A204.1 (cell line): ENCODE results near the gene C1orf21.

Source experiments
- FAIRE-seq: peaks from 2 replicates; lab custom pipeline; 2012; peaks lifted over from hg19 to GRCh38; lab: Jason Lieb, UNC

The C1orf21 gene

DNA sequence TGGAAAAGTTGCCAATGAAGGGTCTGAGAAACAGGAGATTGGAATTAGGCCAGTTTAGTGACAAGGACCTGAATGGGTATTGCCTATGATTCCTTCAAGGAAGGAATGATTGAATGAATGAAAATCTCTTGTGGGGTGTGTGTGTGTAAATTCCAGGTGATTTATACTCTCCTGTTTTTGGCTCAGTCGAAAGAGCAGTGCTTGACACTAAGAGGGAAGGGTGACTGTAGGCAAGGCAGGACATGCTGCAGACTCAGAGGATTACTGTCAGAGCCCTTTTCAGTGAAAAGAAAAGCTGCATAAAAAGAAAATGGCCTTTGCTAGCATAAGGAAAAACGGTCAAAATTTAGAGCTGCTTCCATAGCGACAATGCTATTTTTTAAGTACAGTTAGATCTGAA is 30.1 kb downstream of the C1orf21 start:
- no peak for FAIRE-seq

DNA sequence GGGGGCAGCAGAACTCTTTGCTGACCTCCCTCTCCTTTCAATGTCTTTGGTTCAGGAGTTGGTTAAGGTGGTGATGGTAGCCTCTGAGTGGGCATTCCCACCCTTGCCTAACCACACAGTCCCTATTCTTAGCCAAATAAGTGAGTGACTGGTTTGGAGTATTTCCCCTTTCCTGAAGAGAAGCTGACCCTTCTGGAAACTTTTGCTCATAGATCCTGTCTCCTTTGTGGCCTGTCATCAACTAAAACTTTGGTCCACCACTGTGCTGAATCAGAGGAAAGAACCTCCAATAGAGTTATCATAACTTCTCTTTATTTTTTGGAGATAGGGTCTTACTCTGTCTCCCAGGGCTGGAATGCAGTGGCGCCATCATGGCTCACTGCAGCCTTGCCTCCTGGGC is 31.1 kb downstream of the C1orf21 start:
- FAIRE-seq, result no peak

DNA sequence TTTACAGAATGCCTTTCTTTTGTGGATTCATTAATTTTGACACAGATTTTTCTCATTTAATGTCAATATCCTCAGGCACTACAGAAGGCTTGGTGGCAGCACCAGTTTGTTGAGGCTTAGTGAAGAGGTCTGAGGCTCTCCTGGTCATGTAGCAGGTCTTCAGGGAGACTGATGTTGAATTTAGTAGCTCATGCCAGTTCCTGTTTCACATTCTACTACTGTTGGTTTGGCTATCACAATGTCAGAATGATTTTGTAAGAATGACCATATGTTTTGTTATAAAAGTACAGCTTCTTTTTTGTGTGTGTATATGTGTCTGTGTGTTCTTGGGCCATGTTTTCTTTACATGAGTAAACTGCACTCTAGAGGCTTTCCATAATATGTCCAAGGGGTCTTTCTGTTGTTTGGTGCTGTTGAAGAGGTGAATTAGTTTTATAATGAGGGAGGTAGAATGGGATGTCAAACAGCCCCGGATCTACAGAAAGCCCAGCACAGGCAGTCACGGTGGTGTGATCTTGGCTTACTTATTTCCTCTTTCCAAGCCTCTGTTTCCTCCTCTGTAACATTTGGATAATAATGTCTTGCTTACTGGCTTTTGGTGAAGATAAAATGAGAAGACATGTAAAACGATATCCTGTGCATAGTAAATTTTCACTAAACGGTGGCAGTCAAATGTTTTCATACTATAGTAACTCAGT is 32.0 kb downstream of the C1orf21 start:
- FAIRE-seq, result no peak

DNA sequence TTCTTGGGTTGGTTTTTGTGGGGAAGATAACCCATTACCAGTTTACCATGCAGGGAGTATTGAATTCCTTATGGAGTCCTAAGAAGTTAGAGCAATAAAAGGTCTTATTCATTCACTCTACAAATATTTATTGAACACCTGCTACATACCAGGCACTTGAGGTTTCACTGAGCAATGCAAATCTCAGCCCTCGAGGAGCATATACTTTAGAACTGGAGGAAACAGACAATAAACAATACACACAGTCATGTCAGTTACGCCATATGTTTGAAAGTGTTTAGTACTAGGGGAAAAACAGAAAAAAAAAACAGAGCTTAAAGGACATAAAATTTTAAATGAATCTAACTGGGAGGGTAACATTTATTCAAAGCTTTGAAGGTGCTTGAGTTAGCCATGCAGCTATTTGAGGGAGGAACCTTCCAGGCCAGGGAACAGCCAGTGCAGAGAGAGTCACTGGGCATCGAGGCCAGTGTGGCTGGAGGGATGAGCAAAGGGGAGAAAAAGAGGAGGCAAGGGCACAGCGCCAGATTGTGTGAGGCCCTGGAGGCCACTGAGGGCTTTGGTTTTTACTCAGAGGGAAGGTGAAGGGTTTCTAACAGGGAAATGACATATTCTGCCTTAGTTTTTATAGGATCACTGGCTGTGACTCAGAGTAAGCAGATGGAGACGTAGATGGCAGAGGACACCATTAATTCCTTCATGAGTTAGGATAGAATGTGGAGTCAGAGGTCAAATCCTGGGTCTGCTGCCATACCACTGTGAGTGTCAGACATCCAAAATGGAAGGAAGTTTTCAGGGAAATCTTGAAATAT is 32.7 kb downstream of the C1orf21 start:
- FAIRE-seq, result no peak

- FAIRE-seq, result no peak
Measured at GRCh38 chr1:184422490-184423233, 35.8 kb downstream of the C1orf21 start.

DNA sequence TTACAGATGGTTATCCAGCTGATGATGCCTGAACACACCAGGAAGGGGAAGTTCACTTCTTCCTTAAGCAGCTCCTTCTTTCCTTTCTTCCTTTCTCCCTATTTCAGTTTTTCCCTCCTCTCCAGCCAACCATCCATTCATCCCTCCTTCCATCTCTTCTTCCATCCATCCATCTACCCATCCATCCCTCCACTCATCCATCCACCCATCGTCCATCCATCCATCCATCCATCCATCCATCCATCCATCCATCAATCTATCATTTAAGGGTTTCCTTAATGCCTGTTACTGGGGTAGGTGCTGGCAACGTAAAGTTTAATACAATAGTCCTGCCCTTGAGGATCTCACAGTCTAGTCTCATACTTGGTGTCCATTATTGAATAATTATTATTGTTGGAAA is 36.8 kb downstream of the C1orf21 start:
- FAIRE-seq, result no peak

DNA sequence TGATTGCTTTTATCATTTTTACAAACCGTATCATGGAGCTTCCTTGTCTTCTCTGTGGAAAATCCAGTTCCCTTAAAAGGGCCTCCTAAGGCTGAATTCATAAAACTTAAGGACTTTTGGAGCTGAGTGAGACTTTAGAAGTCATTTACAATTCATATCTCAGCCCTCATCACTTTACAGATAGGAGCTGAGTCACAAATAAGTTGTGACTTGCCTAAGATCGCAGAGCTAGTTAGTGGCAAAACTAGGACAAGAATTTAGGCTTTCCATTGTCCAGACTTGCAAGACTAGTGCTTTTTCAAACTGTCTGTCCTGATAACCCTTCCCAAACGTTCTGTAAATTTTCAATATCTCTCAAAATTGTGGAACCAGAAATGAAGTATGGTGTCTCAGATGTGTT is 37.3 kb downstream of the C1orf21 start:
- FAIRE-seq, result no peak

DNA sequence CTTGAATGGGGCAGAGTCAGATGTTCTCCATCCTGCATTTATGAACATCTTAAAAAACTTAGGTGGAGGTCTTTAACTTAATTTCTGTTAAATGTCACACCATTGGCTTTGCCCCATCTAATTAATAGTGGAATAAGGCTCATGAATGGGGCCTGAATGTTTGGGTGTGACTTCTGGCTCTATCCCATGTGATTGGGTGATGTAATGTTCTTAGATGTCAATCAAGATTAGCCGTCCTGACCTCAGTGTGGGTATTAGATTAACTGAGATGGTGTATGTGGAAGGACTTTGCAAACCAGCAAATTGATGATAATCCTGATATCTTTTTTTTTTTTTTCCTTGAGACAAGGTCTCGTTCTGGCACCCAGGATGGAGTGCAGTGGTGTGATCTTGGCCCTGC is 38.1 kb downstream of the C1orf21 start:
- no peak for FAIRE-seq

DNA sequence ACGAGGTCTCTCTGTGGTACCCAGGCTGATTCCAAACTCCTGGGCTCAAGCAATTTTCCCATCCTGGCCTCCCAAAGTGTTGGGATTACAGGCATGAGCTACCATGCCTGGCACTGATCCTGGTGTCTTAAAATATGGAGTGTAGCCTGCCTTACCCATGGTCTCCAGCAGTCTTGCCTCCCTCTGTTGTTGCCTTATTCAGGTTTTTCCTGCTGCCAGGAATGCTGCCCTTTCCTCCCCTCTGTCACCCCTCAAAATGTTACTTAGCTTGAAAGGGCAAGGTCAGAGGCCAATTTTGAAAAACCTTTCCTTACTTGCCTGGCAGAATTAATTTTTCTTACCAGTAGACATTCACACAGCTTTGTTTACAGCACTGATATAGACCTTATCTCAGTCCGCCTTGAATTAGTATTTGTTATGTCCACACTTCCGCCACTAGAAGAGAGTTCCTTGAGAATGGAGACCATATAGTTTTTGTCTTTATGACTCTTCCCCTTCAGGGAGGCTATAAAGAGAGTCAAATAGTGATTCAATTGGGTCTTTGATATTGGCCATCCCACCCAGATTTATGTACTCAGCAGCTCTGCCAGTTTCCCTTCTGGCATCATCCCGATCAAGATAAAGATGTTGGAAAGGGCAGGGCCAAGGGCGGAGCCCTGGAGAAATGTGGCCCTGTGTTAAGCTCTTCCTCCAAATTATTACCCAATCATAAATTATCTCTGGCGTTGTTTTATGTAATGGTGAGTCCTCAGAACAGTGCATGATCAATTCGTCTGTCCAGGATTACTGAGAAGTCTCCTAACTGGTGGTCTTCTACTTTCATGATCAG is 38.8 kb downstream of the C1orf21 start:
- no peak for FAIRE-seq

DNA sequence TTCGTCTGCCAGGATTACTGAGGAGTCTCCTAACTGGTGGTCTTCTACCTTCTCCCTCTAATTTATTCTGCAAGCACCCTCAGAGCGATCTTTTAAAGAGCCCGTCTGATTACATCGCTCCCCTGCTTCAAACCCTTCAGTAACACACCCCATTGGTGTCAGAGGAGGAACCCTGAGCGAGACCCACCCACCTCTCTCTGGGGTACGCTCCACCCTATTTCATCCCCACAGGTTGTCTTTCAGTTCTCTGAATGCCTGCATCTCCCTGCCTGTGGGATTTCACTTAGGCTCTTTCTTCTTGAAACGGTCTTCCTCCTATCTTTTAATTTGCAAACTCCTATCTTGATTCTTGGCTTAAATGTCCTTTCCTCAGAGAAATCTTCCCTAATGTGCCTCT is 39.4 kb downstream of the C1orf21 start:
- FAIRE-seq, result no peak

- no peak for FAIRE-seq
Measured at GRCh38 chr1:184427722-184428121, 40.9 kb downstream of the C1orf21 start.

- FAIRE-seq, result no peak
Measured at GRCh38 chr1:184428604-184429003, 41.8 kb downstream of the C1orf21 start.

DNA sequence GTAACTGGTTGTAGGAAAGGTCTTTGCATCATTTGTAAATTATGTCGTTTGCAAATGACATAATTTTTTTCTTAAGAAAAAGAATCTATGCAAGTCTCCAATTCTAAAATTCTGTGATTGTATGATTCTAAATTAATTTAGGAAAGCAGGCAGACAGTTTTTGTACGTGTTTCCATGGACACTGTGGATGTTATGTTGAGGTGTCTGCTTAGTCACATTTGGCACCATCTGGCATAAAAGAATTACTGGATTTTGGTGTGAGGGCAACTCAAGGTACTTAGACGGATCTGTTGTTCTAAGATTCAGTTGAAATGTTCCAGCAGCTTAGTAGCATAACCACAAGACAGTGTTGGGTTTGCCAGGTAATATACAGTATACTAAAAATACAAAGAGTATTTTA is 42.5 kb downstream of the C1orf21 start:
- FAIRE-seq, result no peak

- no peak for FAIRE-seq
Measured at GRCh38 chr1:184433956-184434502, 47.2 kb downstream of the C1orf21 start.

- FAIRE-seq, result no peak
Measured at GRCh38 chr1:184437291-184437690, 50.5 kb downstream of the C1orf21 start.

GRCh38 chr1:184438363-184438762 is 51.5 kb downstream of the C1orf21 start:
- no peak for FAIRE-seq

- FAIRE-seq, result no peak
Measured at GRCh38 chr1:184442260-184442659, 55.4 kb downstream of the C1orf21 start.

DNA sequence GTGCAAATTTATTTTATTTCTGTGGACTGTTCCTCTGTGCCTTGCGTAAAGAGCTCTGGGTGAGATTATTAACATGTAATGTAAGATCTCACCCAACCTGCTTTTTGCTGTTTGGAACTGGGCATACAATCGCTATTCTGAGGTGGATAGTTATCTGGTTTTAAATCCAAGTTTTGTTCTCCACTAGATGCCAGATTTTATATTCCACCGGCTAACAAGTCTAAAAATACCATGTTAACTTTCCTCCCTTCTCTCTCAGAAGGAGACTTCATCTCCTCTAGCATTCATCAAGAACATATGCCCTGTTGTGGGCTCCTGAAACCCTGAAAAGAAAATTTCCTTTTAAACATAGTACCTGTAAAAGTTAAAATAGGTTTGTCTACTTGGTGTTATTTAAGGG is 56.4 kb downstream of the C1orf21 start:
- FAIRE-seq, result no peak

DNA sequence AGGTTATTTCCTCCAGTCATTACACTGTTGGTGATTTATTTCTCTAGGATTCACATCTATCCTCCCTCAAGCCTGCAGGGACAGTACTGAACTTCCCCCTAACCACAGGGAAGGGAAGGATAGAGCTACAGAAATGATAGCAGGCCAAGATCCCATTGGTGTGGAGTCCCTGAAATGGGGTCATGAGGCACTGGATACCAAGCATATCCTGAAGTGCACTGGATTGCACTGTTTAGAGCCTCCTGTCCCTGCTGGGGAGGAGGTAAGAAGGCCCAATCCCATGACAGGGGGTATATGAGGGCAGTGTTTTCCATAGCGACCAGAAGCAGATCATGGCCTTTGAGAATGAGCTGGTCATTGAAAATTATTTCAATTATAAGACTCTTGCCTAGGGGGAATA is 56.8 kb downstream of the C1orf21 start:
- FAIRE-seq, result no peak

- FAIRE-seq, result no peak
Measured at GRCh38 chr1:184445997-184446396, 59.2 kb downstream of the C1orf21 start.

- no peak for FAIRE-seq
Measured at GRCh38 chr1:184447651-184448185, 60.9 kb downstream of the C1orf21 start.

DNA sequence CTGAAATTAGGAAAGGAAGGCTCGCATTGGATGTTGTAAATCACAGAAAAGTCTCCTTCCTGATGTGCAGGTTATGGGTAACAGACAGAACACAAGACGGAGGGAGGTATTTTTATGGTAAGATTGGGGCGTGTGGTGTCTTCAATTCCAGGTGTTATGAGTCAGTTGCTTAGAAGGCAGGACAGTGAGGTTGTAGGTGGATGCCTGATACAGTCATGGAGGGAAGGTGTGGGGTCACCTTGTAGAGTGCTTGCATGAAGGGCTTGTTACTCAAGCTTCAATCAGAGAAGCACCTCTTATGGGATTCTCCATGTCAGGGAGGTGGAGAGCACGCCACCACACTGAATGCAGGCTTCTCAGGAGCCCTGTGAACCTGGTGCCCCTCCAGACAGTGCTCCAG is 63.1 kb downstream of the C1orf21 start:
- FAIRE-seq, result no peak
